GM10847 (cell line): ENCODE results near the gene KCNH4.

Source experiments
- POLR2A ChIP-seq: IDR thresholded peaks from 2 replicates; pipeline ENCODE4 v1.6.1; 2011; ENCODE audit not compliant: insufficient read length; ENCODE audit errors: extremely low read depth

Gene KCNH4

DNA sequence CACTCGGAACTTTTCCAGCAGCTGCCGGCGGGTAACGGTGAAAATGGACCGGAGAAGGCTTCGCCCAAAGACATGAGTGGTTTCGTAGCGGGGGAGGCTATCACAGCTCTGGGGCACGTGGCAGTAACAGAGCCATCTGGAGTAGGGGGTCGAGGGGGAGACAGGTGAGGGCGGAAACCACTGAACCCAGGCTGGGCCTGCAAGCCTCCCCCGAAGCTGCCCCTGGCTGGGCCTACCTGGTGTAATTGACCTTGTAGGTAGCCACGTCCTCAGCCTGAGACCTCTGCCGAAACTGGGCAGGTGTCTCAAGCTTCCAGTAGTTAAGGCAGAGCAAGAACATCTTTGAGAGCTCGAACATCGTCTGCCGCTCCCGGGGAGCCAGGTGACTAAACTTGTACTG, 61.6 kb downstream of the KCNH4 start:
- no peak for TF ChIP-seq POLR2A

- no peak for TF ChIP-seq POLR2A
These were observed 62.4 kb downstream of the KCNH4 start for GRCh38 chr17:42118545-42118944.

- no peak for TF ChIP-seq POLR2A
These were observed 62.8 kb downstream of the KCNH4 start for GRCh38 chr17:42118126-42118510.

DNA sequence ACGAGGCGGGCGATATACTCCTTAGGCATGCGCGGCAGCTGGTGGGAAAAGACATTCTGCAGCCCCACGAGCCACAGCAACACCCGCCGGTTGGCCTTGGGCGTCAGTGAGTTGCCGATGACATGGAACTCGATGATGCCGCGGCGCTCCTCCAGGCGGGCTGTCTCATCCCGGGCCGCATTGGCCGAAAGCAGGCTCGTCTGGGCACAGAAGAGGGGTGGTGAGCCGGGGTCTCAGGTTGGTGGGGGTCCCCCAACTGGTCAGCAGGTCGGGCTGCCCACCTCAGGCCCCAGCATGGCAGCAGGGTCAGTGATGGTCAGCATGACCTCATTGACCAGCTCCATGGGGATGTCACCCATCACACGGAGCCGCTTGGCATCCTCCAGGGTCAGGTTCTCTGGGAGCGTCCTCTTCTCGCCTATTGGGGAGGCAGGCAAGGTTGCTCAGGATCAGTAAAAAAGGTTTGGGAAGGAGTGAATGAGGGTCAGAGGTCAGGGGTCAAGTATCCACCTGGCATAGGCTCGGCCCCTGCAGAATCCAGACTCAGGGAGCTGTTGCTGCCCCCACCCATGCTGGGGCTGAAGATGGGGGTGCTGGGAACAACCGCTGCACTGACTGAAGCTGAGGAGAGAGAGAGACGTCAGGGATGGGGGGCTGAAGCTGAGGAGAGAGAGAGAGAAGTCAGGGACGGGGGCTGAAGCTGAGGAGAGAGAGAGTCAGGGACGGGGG, 63.4 kb downstream of the KCNH4 start:
- TF ChIP-seq POLR2A: no peak

GRCh38 chr17:42116705-42117396, 64.1 kb downstream of the KCNH4 start:
- TF ChIP-seq POLR2A: no peak

- no peak for TF ChIP-seq POLR2A
These were observed 66.8 kb downstream of the KCNH4 start for GRCh38 chr17:42114118-42114517.

- TF ChIP-seq POLR2A: no peak
These were observed 67.5 kb downstream of the KCNH4 start for GRCh38 chr17:42113293-42114069.

DNA sequence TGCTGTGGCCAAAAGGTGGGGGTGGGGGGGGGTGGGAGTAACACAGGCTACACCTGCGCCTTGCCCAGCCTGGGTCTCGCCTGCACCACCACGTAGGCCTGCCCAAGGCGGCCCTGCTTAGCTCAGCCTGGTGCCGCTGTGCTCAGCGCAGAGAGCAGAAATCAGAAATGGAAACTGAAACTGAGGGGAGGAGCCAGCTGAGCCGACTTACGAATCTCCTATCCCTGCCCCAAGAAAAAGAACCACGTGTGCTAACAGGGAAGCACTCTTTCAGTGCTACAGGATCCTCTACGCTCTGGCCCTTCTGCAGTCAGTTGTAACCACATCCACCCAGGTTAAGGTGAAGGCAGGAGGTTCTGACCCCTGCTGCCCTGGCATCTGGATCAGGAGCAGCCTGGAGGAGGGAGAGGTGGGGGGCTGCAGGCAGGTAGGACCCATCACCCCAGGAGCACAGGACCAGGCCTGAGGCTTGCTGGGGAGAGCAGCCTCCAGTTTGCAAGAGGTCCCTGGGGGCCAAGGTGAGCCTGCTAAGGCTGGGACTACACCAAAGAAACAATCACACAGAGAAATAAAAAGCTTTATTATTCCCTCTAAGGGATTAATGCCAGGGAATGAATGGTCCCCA, 68.3 kb downstream of the KCNH4 start, which contains the start of gene DHX58:
Gene DHX58, minus strand, starts transcription at position 163 of the 625 bp plus-strand sequence. CDS start 822 bp downstream, outside the sequence.
- peak; percentile 78 for TF ChIP-seq POLR2A

DNA sequence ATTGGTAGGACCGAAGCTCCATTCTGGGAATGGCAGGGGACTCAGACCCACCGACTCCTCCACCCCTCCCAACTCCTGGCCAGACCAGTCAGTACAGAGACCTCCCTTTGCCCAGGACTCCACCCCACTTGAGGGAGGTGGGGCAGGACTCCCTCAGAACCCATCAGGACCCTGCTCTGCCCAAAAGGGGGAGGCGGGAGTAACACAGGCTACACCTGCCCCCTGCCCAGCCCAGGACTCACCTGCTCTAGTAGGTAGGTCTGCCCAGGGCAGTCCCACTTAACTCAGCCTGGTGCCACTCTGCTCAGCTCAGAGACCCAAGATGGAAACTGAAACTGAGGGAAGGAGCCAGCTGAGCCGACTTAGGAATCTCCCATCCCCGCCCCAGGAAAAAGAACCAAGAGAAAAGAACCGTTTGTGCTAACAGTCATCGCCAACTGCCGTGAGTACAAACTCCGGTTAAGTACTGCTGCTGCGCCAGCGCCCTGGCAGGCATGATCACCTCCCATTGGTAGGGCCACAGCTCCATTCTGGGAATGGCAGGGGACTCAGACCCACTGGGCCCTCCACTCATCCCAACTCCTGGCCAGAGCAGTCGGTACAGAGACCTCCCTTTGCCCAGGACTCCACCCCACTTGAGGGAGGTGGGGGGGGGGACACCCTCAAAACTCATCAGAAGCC, 68.9 kb downstream of the KCNH4 start:
- peak; percentile 7 for TF ChIP-seq POLR2A

- TF ChIP-seq POLR2A: no peak
These were observed 69.7 kb downstream of the KCNH4 start for GRCh38 chr17:42111265-42111636.

GRCh38 chr17:42110301-42111264, 70.4 kb downstream of the KCNH4 start:
- TF ChIP-seq POLR2A: no peak

- no peak for TF ChIP-seq POLR2A
These were observed 71.9 kb downstream of the KCNH4 start for GRCh38 chr17:42109086-42109485.
